HCT116 (cell line): Measurements from ENCODE around the gene VPS41. TPM values are rescaled to one million over a fixed set of nuclear protein-coding genes. Genes with fewer than 3 reads are reported as not detected.
A peak's percentile ranks its signal among the peaks of the same experiment; 100 is the strongest.

Source experiments
- ATAC-seq: fragments of 200-7000 bp; cut with Tn5 transposase; 2 replicates; pipeline ENCODE4 v1.9.1; 2020; ENCODE audit warnings: mild to moderate bottlenecking, moderate library complexity
- BruUV-seq: library from RNA; stranded (reverse); fragments of 400-500 nt; replicated peaks from 2 replicates; lab custom pipeline; 2021; lab: Mats Ljungman, UMichigan
- CTCF ChIA-PET: fragments of 300-600 bp; sonication (Branson Sonifier 250); formaldehyde crosslinking; loops from one replicate; lab custom pipeline; 2021; ENCODE audit warnings: antibody characterized with exemption; lab: Charles Lee
- POLR2A ChIA-PET: fragments of 300-600, 350-600 bp; sonication (Branson Sonifier 250); formaldehyde crosslinking; loops from one replicate; lab custom pipeline; 2021; ENCODE audit warnings: antibody characterized with exemption; lab: Charles Lee
- RAD21 ChIA-PET, 2 experiments: fragments of 300-600 bp; sonication (Branson Sonifier 250); formaldehyde crosslinking; loops; one replicate each; lab custom pipeline; 2023; ENCODE audit warnings: low total read pairs in 2 of 2; ENCODE audit not compliant: uncharacterized antibody in 2 of 2, unreplicated experiment in 2 of 2, low non-redundant PET in 1 of 2; lab: Charles Lee
- DNase-seq: peaks from one replicate; pipeline ENCODE4 v3.0.0-alpha.2; 2010; ENCODE audit warnings: low read depth, low spot score
- H2AFZ ChIP-seq: fragments of 200-600 bp; shearing (Covaris generic), sonication (generic); 2 replicates; pipeline ENCODE4 v1.6.1; 2017; ENCODE audit warnings: low read depth, mixed run types, mixed read lengths, antibody characterized with exemption, low read length; ENCODE audit not compliant: poor library complexity, severe bottlenecking
- H3K27ac ChIP-seq: 2 replicates; pipeline ENCODE4 v1.5.1; 2012; ENCODE audit warnings: low read depth, low read length
- H3K27me3 ChIP-seq: fragments of 200-600 bp; sonication (generic); 2 replicates; pipeline ENCODE4 v1.6.1; 2016; ENCODE audit warnings: mixed run types, low read length, mixed read lengths; ENCODE audit not compliant: insufficient read depth
- H3K36me3 ChIP-seq, 2 experiments: fragments of 200-500 bp in 1 of 2; fragments of 200-600 bp in 1 of 2; sonication (Bioruptor generic) in 1 of 2; sonication (generic) in 1 of 2; 2 replicates each; pipeline versions ENCODE4 v1.5.1 to v1.6.1; 2014 to 2016; ENCODE audit warnings: low read length in 2 of 2, inconsistent platforms in 1 of 2, mixed read lengths in 1 of 2, mixed run types in 1 of 2; ENCODE audit not compliant: insufficient read depth in 2 of 2, control insufficient read depth in 1 of 2
- H3K4me1 ChIP-seq, 2 experiments: fragments of 200-600 bp in 1 of 2; sonication (generic) in 1 of 2; 2 replicates each; pipeline versions ENCODE4 v1.5.1 to v1.6.1; 2012 to 2017; ENCODE audit warnings: low read length in 2 of 2, inconsistent platforms in 1 of 2, mild to moderate bottlenecking in 1 of 2, mixed read lengths in 1 of 2, mixed run types in 1 of 2, moderate library complexity in 1 of 2; ENCODE audit not compliant: insufficient read depth in 2 of 2, control insufficient read depth in 1 of 2
- H3K4me2 ChIP-seq: fragments of 200-600 bp; sonication (generic); 2 replicates; pipeline ENCODE4 v1.6.1; 2017; ENCODE audit warnings: mixed run types, low read length, mixed read lengths
- H3K4me3 ChIP-seq, 2 experiments: fragments of 200-600 bp in 1 of 2; sonication (generic) in 1 of 2; replicated peaks in 1 of 2; 2 replicates each; pipeline ENCODE4 v1.5.1; 2011 to 2016; ENCODE audit warnings: low read length in 2 of 2, control low read depth in 1 of 2, low read depth in 1 of 2, mild to moderate bottlenecking in 1 of 2, mixed read lengths in 1 of 2, mixed run types in 1 of 2
- H3K79me2 ChIP-seq: fragments of 200-600 bp; sonication (generic); 2 replicates; pipeline ENCODE4 v1.6.1; 2017; ENCODE audit warnings: mild to moderate bottlenecking, mixed run types, low read length, moderate library complexity, mixed read lengths; ENCODE audit not compliant: insufficient read depth
- H3K9ac ChIP-seq: fragments of 200-600 bp; sonication (generic); 2 replicates; pipeline ENCODE4 v1.6.1; 2016; ENCODE audit warnings: low read length, mixed read lengths
- H3K9me2 ChIP-seq: fragments of 200-600 bp; sonication (generic), shearing (Covaris generic); 2 replicates; pipeline ENCODE4 v1.6.1; 2017; ENCODE audit warnings: mixed run types, mild to moderate bottlenecking, moderate library complexity; ENCODE audit not compliant: insufficient read depth
- H3K9me3 ChIP-seq, 2 experiments: fragments of 200-500 bp in 1 of 2; fragments of 200-600 bp in 1 of 2; sonication (Bioruptor generic) in 1 of 2; sonication (generic) in 1 of 2; 2 replicates each; pipeline ENCODE4 v1.6.1; 2014 to 2017; ENCODE audit warnings: low read length in 2 of 2, mixed read lengths in 2 of 2, inconsistent platforms in 1 of 2, low read depth in 1 of 2, mild to moderate bottlenecking in 1 of 2, mixed run types in 1 of 2, moderate library complexity in 1 of 2; ENCODE audit not compliant: control insufficient read depth in 1 of 2, insufficient read depth in 1 of 2
- H4K20me1 ChIP-seq: fragments of 200-600 bp; sonication (generic), shearing (Covaris generic); 2 replicates; pipeline ENCODE4 v1.6.1; 2017; ENCODE audit warnings: mixed run types, mild to moderate bottlenecking, moderate library complexity; ENCODE audit not compliant: insufficient read depth
- CEBPB ChIP-seq: IDR thresholded peaks from 2 replicates; pipeline ENCODE4 v1.6.1; 2012; ENCODE audit warnings: low read depth
- CTCF ChIP-seq, 3 experiments: fragments of 200-600 bp in 1 of 3; sonication (generic) in 1 of 3; IDR thresholded peaks in 2 of 3; conservative IDR thresholded peaks in 1 of 3; 2 replicates each; pipeline ENCODE4 v1.5.1; 2012 to 2017; ENCODE audit warnings: low read depth in 2 of 3, low read length in 2 of 3, antibody characterized with exemption in 1 of 3, borderline replicate concordance in 1 of 3, control low read depth in 1 of 3, mild to moderate bottlenecking in 1 of 3, mixed read lengths in 1 of 3, mixed run types in 1 of 3, moderate library complexity in 1 of 3; ENCODE audit not compliant: insufficient read depth in 1 of 3
- EGR1 ChIP-seq: IDR thresholded peaks from 2 replicates; pipeline ENCODE4 v1.6.1; 2012; ENCODE audit warnings: low read depth
- ELF1 ChIP-seq: IDR thresholded peaks from 2 replicates; pipeline ENCODE4 v1.6.1; 2012; ENCODE audit warnings: low read depth, borderline replicate concordance
- EZH2 ChIP-seq: fragments of 200-600 bp; sonication (generic); IDR thresholded peaks from 2 replicates; pipeline ENCODE4 v1.6.1; 2017; ENCODE audit warnings: antibody characterized with exemption, mixed run types
- EZH2phosphoT487 ChIP-seq: fragments of 200-600 bp; IDR thresholded peaks from 2 replicates; pipeline ENCODE4 v1.6.1; 2018; ENCODE audit warnings: antibody characterized with exemption, borderline replicate concordance
- FOSL1 ChIP-seq: IDR thresholded peaks from 2 replicates; pipeline ENCODE4 v1.6.1; 2012; ENCODE audit warnings: low read depth
- JUND ChIP-seq: IDR thresholded peaks from 2 replicates; pipeline ENCODE4 v1.6.1; 2012
- POLR2A ChIP-seq: IDR thresholded peaks from 2 replicates; pipeline ENCODE4 v1.7.0; 2011; ENCODE audit warnings: borderline replicate concordance; ENCODE audit not compliant: insufficient read depth, insufficient read length; ENCODE audit errors: extremely low read depth
- POLR2AphosphoS5 ChIP-seq: IDR thresholded peaks from 2 replicates; pipeline ENCODE4 v1.6.1; 2011; ENCODE audit warnings: mild to moderate bottlenecking, low read depth, low read length, moderate library complexity
- RAD21 ChIP-seq: IDR thresholded peaks from 2 replicates; pipeline ENCODE4 v1.6.1; 2012; ENCODE audit warnings: low read depth, mild to moderate bottlenecking
- SIN3A ChIP-seq: IDR thresholded peaks from 2 replicates; pipeline ENCODE4 v1.6.1; 2012; ENCODE audit warnings: low read depth
- SP1 ChIP-seq: IDR thresholded peaks from 2 replicates; pipeline ENCODE4 v1.6.1; 2012; ENCODE audit warnings: low read depth
- SRF ChIP-seq: IDR thresholded peaks from 2 replicates; pipeline ENCODE4 v1.6.1; 2012; ENCODE audit warnings: low read depth
- YY1 ChIP-seq: IDR thresholded peaks from 2 replicates; pipeline ENCODE4 v1.6.1; 2011; ENCODE audit warnings: low read length, low read depth, moderate library complexity, mild to moderate bottlenecking; ENCODE audit not compliant: insufficient replicate concordance; ENCODE audit errors: extremely low read depth
- ZFX ChIP-seq: fragments of 450-650 bp; IDR thresholded peaks from 2 replicates; pipeline ENCODE4 v1.6.1; 2017
- ZNF274 ChIP-seq: fragments of 200-500 bp; sonication (Bioruptor generic); IDR thresholded peaks from 2 replicates; pipeline ENCODE4 v1.6.1; 2014; ENCODE audit warnings: mild to moderate bottlenecking, low read depth, low read length, inconsistent platforms
- intact Hi-C: fragments of 100-400 bp; cut with micrococcal nuclease; formaldehyde crosslinking; loops from 2 replicates; pipeline ENCODE4 v1.10.0; 2022
- total RNA-seq: library from RNA; stranded (reverse); gene quantifications from one replicate; pipeline ENCODE4 v1.2.1, GENCODE V29; 2021; ENCODE audit not compliant: unreplicated experiment
- TF ChIP-seq, protein P1 (sequence below): IDR thresholded peaks from 2 replicates; pipeline ENCODE4 v1.6.1; 2012
- TF ChIP-seq, protein P2 (sequence below): IDR thresholded peaks from 2 replicates; pipeline ENCODE4 v1.6.1; 2011; ENCODE audit warnings: mild to moderate bottlenecking, low read length, moderate library complexity; ENCODE audit not compliant: insufficient replicate concordance; ENCODE audit errors: extremely low read depth
- TF ChIP-seq, protein P3 (sequence below): IDR thresholded peaks from 2 replicates; pipeline ENCODE4 v1.6.1; 2012; ENCODE audit warnings: low read depth

Gene VPS41
- total RNA-seq, 1 experiment from 2014 or later = 72.2 TPM

DNA sequence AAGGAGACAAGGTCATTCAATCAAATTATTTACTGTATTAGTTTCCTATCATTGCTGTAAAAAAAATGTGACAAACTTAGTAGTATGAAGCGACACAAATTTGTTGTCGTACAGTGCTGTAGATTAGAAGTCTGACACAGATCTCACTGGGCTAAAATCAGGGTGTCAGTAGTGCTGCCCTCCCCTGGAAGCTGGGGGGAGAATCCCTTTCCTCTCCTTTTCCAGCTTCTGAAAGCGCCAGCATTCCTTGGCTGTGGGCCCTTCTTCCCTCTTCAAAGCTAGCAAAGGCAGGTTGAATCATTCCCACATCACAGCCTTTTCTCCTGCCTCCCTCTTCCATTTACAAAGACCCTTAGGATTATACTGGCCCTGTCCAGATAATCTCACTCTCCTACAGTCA lies 28.0 kb downstream of the VPS41 start:
- ChIA-PET RAD21 (no interaction called here), POLR2A (no interaction called here)
- H3K36me3 ChIP-seq = no peaks in the 10 kb centered on the region
- BruUV-seq = no TSS peak
- no peak overlapping the region for H3K4me2 ChIP-seq
- no peak overlapping the region for H3K27ac ChIP-seq
- no peaks in the 10 kb centered on the region for H3K9me2 ChIP-seq
- no peaks in the 10 kb centered on the region for H3K79me2 ChIP-seq
- no peaks in the 10 kb centered on the region for H3K27me3 ChIP-seq
- no peaks in the 10 kb centered on the region for H4K20me1 ChIP-seq
- no peak overlapping the region for H3K9ac ChIP-seq
- H3K9me3 ChIP-seq = no peaks in the 10 kb centered on the region
- DNase-seq (no peak), ATAC-seq (peak; percentile 52)
- TF ChIP-seq ELF1 (no peak), CTCF (IDR thresholded peaks at IDR 0.05 in 2 of 3, conservative IDR thresholded peaks at IDR 0.05 in 1 of 3; ENCODE audit: borderline replicate concordance in 1 of 3, insufficient read depth in 1 of 3, low read depth in 2 of 3, low read length in 2 of 3) (no peak; a peak in 1 of 6 replicates), RAD21 (no peak), EZH2phosphoT487 (no peak), SRF (no peak), JUND (no peak), ZFX (no peak), SP1 (no peak), SIN3A (no peak), EGR1 (no peak), YY1 (no peak), POLR2A (no peak), FOSL1 (no peak), ZNF274 (no peak), CEBPB (no peak), POLR2AphosphoS5 (no peak), EZH2 (no peak)
- TF ChIP-seq, protein P1, sequence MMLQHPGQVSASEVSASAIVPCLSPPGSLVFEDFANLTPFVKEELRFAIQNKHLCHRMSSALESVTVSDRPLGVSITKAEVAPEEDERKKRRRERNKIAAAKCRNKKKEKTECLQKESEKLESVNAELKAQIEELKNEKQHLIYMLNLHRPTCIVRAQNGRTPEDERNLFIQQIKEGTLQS = no peak
- TF ChIP-seq, protein P2, sequence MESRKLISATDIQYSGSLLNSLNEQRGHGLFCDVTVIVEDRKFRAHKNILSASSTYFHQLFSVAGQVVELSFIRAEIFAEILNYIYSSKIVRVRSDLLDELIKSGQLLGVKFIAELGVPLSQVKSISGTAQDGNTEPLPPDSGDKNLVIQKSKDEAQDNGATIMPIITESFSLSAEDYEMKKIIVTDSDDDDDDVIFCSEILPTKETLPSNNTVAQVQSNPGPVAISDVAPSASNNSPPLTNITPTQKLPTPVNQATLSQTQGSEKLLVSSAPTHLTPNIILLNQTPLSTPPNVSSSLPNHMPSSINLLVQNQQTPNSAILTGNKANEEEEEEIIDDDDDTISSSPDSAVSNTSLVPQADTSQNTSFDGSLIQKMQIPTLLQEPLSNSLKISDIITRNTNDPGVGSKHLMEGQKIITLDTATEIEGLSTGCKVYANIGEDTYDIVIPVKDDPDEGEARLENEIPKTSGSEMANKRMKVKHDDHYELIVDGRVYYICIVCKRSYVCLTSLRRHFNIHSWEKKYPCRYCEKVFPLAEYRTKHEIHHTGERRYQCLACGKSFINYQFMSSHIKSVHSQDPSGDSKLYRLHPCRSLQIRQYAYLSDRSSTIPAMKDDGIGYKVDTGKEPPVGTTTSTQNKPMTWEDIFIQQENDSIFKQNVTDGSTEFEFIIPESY = no peak
- TF ChIP-seq, protein P3, sequence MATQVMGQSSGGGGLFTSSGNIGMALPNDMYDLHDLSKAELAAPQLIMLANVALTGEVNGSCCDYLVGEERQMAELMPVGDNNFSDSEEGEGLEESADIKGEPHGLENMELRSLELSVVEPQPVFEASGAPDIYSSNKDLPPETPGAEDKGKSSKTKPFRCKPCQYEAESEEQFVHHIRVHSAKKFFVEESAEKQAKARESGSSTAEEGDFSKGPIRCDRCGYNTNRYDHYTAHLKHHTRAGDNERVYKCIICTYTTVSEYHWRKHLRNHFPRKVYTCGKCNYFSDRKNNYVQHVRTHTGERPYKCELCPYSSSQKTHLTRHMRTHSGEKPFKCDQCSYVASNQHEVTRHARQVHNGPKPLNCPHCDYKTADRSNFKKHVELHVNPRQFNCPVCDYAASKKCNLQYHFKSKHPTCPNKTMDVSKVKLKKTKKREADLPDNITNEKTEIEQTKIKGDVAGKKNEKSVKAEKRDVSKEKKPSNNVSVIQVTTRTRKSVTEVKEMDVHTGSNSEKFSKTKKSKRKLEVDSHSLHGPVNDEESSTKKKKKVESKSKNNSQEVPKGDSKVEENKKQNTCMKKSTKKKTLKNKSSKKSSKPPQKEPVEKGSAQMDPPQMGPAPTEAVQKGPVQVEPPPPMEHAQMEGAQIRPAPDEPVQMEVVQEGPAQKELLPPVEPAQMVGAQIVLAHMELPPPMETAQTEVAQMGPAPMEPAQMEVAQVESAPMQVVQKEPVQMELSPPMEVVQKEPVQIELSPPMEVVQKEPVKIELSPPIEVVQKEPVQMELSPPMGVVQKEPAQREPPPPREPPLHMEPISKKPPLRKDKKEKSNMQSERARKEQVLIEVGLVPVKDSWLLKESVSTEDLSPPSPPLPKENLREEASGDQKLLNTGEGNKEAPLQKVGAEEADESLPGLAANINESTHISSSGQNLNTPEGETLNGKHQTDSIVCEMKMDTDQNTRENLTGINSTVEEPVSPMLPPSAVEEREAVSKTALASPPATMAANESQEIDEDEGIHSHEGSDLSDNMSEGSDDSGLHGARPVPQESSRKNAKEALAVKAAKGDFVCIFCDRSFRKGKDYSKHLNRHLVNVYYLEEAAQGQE = no peak
- TF ChIP-seq, all 23 proteins: peak for 0
- Histone ChIP-seq H3K4me3 (no peak overlapping the region), H2AFZ (no peak overlapping the region), H3K4me1 (no peaks in the 10 kb centered on the region)
- intact Hi-C loops = no loop called here
- CTCF ChIA-PET = interaction anchor here (1.5 to 1.6 kb wide), 2 partner anchors 48 to 507 kb away, joined by 3 read pairs; no protein-coding TSS in a partner anchor
